Measurements from ENCODE around the gene SLC35B2. TPM values are rescaled to one million over a fixed set of nuclear protein-coding genes. Genes with fewer than 3 reads are reported as not detected.

The SLC35B2 gene
- total RNA-seq, 2 donors from 2014 or later: 42.7 to 52.2 TPM

DNA sequence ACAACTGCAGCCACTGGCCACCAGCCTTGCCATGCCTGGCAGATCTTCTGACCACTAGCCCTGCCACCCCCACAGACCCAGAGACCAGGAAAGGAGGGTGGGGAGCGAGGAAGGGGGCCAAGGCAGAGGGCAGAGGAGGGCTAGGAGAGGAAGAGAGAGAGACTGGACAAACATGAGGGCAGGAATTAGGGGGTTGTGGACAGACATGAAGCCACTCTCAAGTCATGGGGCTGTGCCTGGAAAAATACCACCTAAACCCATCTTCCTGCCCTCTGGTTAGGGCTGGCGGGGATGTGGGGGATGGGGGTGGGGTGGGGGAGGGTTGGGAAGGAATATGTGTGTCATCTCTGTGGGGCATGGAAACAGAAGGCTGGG, 35.4 kb downstream of the SLC35B2 start:
- Histone ChIP-seq H3K27ac (no peak overlapping the region), H3K9ac (ENCODE audit: low read depth in 2 of 2, low read length in 2 of 2) (peak overlapping the region in 1 of 2 donors; percentile 46), H3K4me1 (peaks cover 7% of the 10 kb centered on the region), H3K9me3 (no peaks in the 10 kb centered on the region), H3K36me3 (no peaks in the 10 kb centered on the region), H3K4me3 (no peak overlapping the region), H3K27me3 (no peaks in the 10 kb centered on the region)
- TF ChIP-seq CTCF (IDR thresholded peaks at IDR 0.05): no peak
- intact Hi-C loops (cut with DNase I): no loop called here
- DNase-seq: no peak

- Histone ChIP-seq H3K4me1 (peaks cover 7% of the 10 kb centered on the region), H3K27me3 (no peaks in the 10 kb centered on the region)
- intact Hi-C loops (cut with DNase I): no loop called here
These were observed 35.9 kb downstream of the SLC35B2 start for GRCh38 chr6:44221291-44221960.

GRCh38 chr6:44220913-44221290, 36.4 kb downstream of the SLC35B2 start:
- no peak overlapping the region for H3K27ac ChIP-seq
- no peak for DNase-seq
- no peaks in the 10 kb centered on the region for H3K27me3 ChIP-seq
- no peaks in the 10 kb centered on the region for H3K9me3 ChIP-seq
- peaks cover 4% of the 10 kb centered on the region for H3K4me1 ChIP-seq
- H3K36me3 ChIP-seq: no peaks in the 10 kb centered on the region
- intact Hi-C loops (cut with DNase I): no loop called here
- no peak overlapping the region for H3K9ac ChIP-seq (ENCODE audit: low read depth in 2 of 2, low read length in 2 of 2)
- H3K4me3 ChIP-seq: no peak overlapping the region
- TF ChIP-seq CTCF (IDR thresholded peaks at IDR 0.05): no peak

More at GRCh38 chr6:44221291-44221960, 35.9 kb downstream of the SLC35B2 start:
- Histone ChIP-seq H3K36me3 (no peaks in the 10 kb centered on the region), H3K27ac (no peak overlapping the region), H3K9ac (ENCODE audit: low read depth in 2 of 2, low read length in 2 of 2) (peak overlapping the region in 1 of 2 donors; percentile 46), H3K4me3 (no peak overlapping the region), H3K9me3 (no peaks in the 10 kb centered on the region)
- DNase-seq: peak; percentile 97
- peak; percentile 75 for TF ChIP-seq CTCF (IDR thresholded peaks at IDR 0.05)

DNA sequence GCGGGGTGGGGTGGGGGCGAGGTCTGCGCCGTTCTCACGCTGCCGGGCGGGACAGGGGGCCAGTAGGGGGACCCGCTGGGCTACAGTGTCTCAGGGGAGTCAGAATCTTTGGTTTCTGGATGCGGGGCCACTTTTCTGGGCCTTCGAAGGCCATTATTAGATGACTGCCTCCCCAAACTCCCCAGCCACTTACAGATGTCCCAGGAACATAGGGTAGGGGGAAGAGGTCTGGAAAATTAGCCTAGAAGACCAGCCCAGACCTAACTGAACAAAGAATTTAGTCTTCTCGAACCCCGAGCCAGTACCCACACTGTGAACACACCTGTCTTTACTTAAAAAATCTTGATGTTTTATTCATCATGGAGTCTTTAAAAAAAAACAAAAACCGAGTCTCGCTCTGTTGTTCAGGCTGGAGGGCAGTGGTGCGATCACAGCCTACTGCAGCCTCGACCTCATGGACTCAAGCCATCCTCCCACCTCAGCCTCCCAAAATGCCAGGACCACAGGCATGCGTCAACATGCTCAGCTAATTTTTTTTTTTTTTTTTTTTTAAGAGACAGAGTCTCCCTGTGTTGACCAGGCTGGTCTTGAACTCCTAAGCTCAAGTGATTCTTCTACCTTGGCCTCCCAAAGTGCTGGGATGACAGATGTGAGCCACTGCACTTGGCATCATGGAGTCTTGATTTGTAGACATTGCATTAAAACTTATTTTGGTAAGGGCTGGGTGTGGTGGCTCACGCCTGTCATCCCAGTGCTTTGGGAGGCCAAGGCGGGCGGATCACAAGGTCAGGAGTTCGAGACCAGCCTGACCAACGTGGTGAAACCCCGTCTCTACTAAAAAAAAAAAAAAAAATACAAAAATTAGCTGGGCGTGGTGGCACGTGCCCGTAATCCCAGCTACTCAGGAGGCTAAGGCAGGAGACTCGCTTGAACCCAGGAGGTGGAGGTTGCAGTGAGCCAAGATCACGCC, 37.2 kb downstream of the SLC35B2 start:
- H3K27me3 ChIP-seq: no peaks in the 10 kb centered on the region
- no peak overlapping the region for H3K9ac ChIP-seq (ENCODE audit: low read depth in 2 of 2, low read length in 2 of 2)
- intact Hi-C loops (cut with DNase I): no loop called here
- H3K9me3 ChIP-seq: no peaks in the 10 kb centered on the region
- TF ChIP-seq CTCF (IDR thresholded peaks at IDR 0.05): no peak
- H3K4me1 ChIP-seq: peaks cover 4% of the 10 kb centered on the region
- H3K27ac ChIP-seq: peak overlapping the region; percentile 80
- no peak for DNase-seq
- H3K36me3 ChIP-seq: no peaks in the 10 kb centered on the region
- peak overlapping the region; percentile 37 for H3K4me3 ChIP-seq

DNA sequence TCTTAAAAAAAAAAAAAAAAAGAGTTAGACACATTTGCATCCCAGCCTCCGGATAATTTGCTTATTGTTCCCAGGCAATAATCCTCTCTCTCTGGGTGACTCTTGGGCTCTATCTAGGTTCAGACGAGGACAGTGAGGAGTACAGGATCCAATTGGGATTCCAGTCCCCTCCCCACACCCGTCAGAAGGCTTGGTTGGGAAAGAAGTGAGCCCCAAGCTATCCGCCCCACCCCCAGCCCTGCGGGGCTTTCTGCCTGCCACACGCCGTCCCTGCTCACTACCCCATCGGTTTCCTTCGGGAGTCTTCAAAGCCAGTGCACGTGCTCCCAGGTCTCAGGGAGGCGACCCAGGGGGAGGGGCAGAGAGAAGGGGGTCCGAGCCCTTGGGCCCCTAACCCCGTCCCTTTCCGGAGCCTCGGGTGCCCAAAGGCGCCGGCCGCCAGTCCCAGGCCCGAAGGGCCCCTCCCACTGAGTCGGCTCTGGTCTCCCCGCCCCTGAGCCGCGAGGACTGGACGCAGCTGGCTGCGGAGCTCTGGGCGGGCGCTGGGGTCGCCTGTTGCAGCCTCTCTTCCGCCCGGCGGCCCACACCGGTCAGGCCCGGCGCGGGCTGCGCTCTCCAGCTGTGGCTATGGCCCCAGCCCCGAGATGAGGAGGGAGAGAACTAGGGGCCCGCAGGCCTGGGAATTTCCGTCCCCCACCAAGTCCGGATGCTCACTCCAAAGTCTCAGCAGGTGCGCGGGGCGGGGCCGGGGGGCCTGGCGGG, 38.1 kb downstream of the SLC35B2 start:
- no peak for TF ChIP-seq CTCF (IDR thresholded peaks at IDR 0.05)
- intact Hi-C loops (cut with DNase I): no loop called here
- no peaks in the 10 kb centered on the region for H3K9me3 ChIP-seq
- no peaks in the 10 kb centered on the region for H3K27me3 ChIP-seq
- peaks cover 4% of the 10 kb centered on the region for H3K4me1 ChIP-seq
- H3K36me3 ChIP-seq: no peaks in the 10 kb centered on the region
- peak overlapping the region; percentile 80 for H3K27ac ChIP-seq
- peak overlapping the region; percentile 37 for H3K4me3 ChIP-seq
- DNase-seq: peak; percentile 84
- peak overlapping the region; percentile 54 to 68 for H3K9ac ChIP-seq (ENCODE audit: low read depth in 2 of 2, low read length in 2 of 2)

All from colonic mucosa (tissue), 4 donors.